Ovary (tissue), 9 donors: Measurements from ENCODE around the gene PITPNM3. TPM values are rescaled to one million over a fixed set of nuclear protein-coding genes. Genes with fewer than 3 reads are reported as not detected.

Source experiments
- DNase-seq, 5 donors: peaks; one replicate each; pipeline ENCODE4 v3.0.0-alpha.2; 2019 to 2020
- H3K27ac ChIP-seq, 2 donors: fragments of 200-600 bp; one replicate each; pipeline versions ENCODE4 v1.5.1 to v1.8.0; 2019 to 2022
- H3K27me3 ChIP-seq: fragments of 200-600 bp; one replicate; pipeline ENCODE4 v1.8.0; 2022
- H3K36me3 ChIP-seq: fragments of 200-600 bp; sonication (generic); one replicate; pipeline ENCODE4 v1.5.1; 2019
- H3K4me1 ChIP-seq: one replicate; pipeline ENCODE4 v1.8.1; 2013; ENCODE audit warnings: mild to moderate bottlenecking, moderate library complexity; ENCODE audit not compliant: insufficient read depth
- H3K4me3 ChIP-seq: fragments of 200-600 bp; sonication (generic); one replicate; pipeline ENCODE4 v1.5.1; 2017
- H3K9me3 ChIP-seq, 2 donors: fragments of 200-600 bp in 1 of 2; sonication (generic) in 1 of 2; one replicate each; pipeline versions ENCODE4 v1.5.1 to v1.8.1; 2013 to 2019; ENCODE audit warnings: mild to moderate bottlenecking in 1 of 2, moderate library complexity in 1 of 2
- CTCF ChIP-seq, 3 donors: fragments of 450-650 bp in 2 of 3; fragments of 200-600 bp in 1 of 3; IDR thresholded peaks; one replicate each; pipeline versions ENCODE4 v1.5.1 to v1.8.0; 2016 to 2022; ENCODE audit warnings: antibody characterized with exemption in 3 of 3, mild to moderate bottlenecking in 1 of 3
- EP300 ChIP-seq: sonication (generic); formaldehyde crosslinking; IDR thresholded peaks from one replicate; pipeline ENCODE4 v1.6.1; 2017; ENCODE audit warnings: antibody characterized with exemption
- POLR2A ChIP-seq: fragments of 450-650 bp; IDR thresholded peaks from one replicate; pipeline ENCODE4 v1.6.1; 2017; ENCODE audit warnings: antibody characterized with exemption, mild to moderate bottlenecking, moderate library complexity
- WGBS, 3 donors: extraction: QIAGEN DNeasy Blood & Tissue Kit in 1 of 3; methylation state at CpG; one replicate each; pipeline versions ENCODE4 v1.1.5 to v1.1.7; 2013 to 2017; 5-methylcytosine and 5-hydroxymethylcytosine counted together
- intact Hi-C, 4 donors: fragments of 100-400 bp; cut with DNase I; formaldehyde crosslinking; loops; one replicate each; pipeline versions ENCODE4 v1.11.0 to v1.15.1; 2022 to 2023
- polyA plus RNA-seq, 2 donors: library from polyadenylated mRNA; stranded (reverse); fragments of 200-250 nt in 1 of 2; fragments of 350-450 nt in 1 of 2; fragmentation: Illumina TruSeq in 1 of 2; extraction: RNeasy Lipid Tissue Mini Kit (QIAGEN cat#74804) in 1 of 2; gene quantifications; one replicate each; pipeline ENCODE4 v1.2.3, GENCODE V29; 2013 to 2014
- total RNA-seq, 7 donors: library from RNA; depleted of rRNA in 2 of 7; stranded (reverse); fragments of >200 nt in 2 of 7; fragmentation: NEBNext Ultra II Directional in 3 of 7; extraction: Animal tissue kit (Norgen Biotek cat#: 25700) in 3 of 7; gene quantifications; one replicate each; pipeline versions ENCODE4 v1.1.0 to v1.2.4, GENCODE V29; 2016 to 2023
- donor health status: DM: no; HTN: no; CAD: no; lungs with moderate emphysema.
- donor health status: DM: no; HTN: no; CAD: no.
- donor health status: Bipolar disorder and iron deficiency.
- donor health status: DM: yes; HTN: yes; CAD: no.
- donor health status: DM: no; HTN: no; CAD: no.
- donor health status: DM: yes; HTN: yes; CAD: no.

The PITPNM3 gene
- total and polyA plus RNA-seq, 9 donors, result 10.0 to 68.7 (median 17.9) TPM

GRCh38 chr17:6494239-6494941 is 62.0 kb downstream of the PITPNM3 start:
- TF ChIP-seq EP300 (no peak), POLR2A (no peak), CTCF (IDR thresholded peaks at IDR 0.05) (no peak)
- intact Hi-C loops, result loop anchor here in 1 of 4 donors (5.0 kb wide), 1 partner anchor 58 kb away; no protein-coding TSS in a partner anchor
- DNase-seq, result peak in 2 of 5 donors; percentile 30 to 55
- Histone ChIP-seq H3K27me3 (no peaks in the 10 kb centered on the region), H3K4me1 (peaks cover 28% of the 10 kb centered on the region), H3K36me3 (no peaks in the 10 kb centered on the region), H3K9me3 (no peaks in the 10 kb centered on the region), H3K4me3 (no peak overlapping the region), H3K27ac (peak overlapping the region in 1 of 2 donors; percentile 75)
- 58 to 70% (median 67%) methylated on average over 5 of the region's 5 CpGs for WGBS, 3 donors

- peak overlapping the region; percentile 51 to 75 for H3K27ac ChIP-seq
- no peak overlapping the region for H3K4me3 ChIP-seq
- intact Hi-C loops, result loop anchor here in 1 of 4 donors (5.0 kb wide), 1 partner anchor 59 kb away; no protein-coding TSS in a partner anchor
- 15 to 40% (median 30%) methylated on average over 4 of the region's 4 CpGs for WGBS, 3 donors
- H3K4me1 ChIP-seq, result peaks cover 33% of the 10 kb centered on the region
- peak in 4 of 5 donors; percentile 55 to 80 (median 70) for DNase-seq
- H3K9me3 ChIP-seq, result no peaks in the 10 kb centered on the region
- H3K36me3 ChIP-seq, result no peaks in the 10 kb centered on the region
- no peaks in the 10 kb centered on the region for H3K27me3 ChIP-seq
- no peak for TF ChIP-seq CTCF (IDR thresholded peaks at IDR 0.05)
- TF ChIP-seq POLR2A, result no peak
Observed at GRCh38 chr17:6492892-6493674, 63.3 kb downstream of the PITPNM3 start.

GRCh38 chr17:6491071-6491700 is 65.2 kb downstream of the PITPNM3 start:
- no peaks in the 10 kb centered on the region for H3K9me3 ChIP-seq
- TF ChIP-seq EP300 (no peak), POLR2A (no peak), CTCF (IDR thresholded peaks at IDR 0.05) (no peak)
- H3K4me1 ChIP-seq, result peaks cover 33% of the 10 kb centered on the region
- intact Hi-C loops, result loop anchor here in 1 of 4 donors (5.0 kb wide), 1 partner anchor 61 kb away; no protein-coding TSS in a partner anchor
- 79 to 89% (median 87%) methylated on average over 7 of the region's 7 CpGs for WGBS, 3 donors
- no peaks in the 10 kb centered on the region for H3K27me3 ChIP-seq
- no peak overlapping the region for H3K4me3 ChIP-seq
- DNase-seq, result peak in 3 of 5 donors; percentile 4 to 24 (median 10)
- no peaks in the 10 kb centered on the region for H3K36me3 ChIP-seq
- no peak overlapping the region for H3K27ac ChIP-seq

GRCh38 chr17:6489016-6489550 is 67.3 kb downstream of the PITPNM3 start:
- 70 to 74% (median 72%) methylated on average over 6 of the region's 6 CpGs for WGBS, 3 donors
- no peak overlapping the region for H3K27ac ChIP-seq
- TF ChIP-seq CTCF (IDR thresholded peaks at IDR 0.05), result no peak
- no peak for TF ChIP-seq POLR2A
- TF ChIP-seq EP300, result no peak
- peaks cover 23% of the 10 kb centered on the region for H3K4me1 ChIP-seq
- no peaks in the 10 kb centered on the region for H3K36me3 ChIP-seq
- H3K4me3 ChIP-seq, result no peak overlapping the region
- peak in 2 of 5 donors; percentile 14 to 36 for DNase-seq
- intact Hi-C loops, result no loop called here
- no peaks in the 10 kb centered on the region for H3K27me3 ChIP-seq
- no peaks in the 10 kb centered on the region for H3K9me3 ChIP-seq
